HG03354 (cell line): Measurements from ENCODE around the gene NDUFS2.
"Not testable (repeated sequence)": the region's sequence is repeated elsewhere in the genome, so short reads cannot be mapped to it uniquely, and the experiment has no call there.

Experiments
- ATAC-seq: cut with Tn5 transposase; IDR thresholded peaks from one replicate; pipeline ENCODE4 v1.9.1; 2021; ENCODE audit warnings: mild to moderate bottlenecking; ENCODE audit not compliant: unreplicated experiment, poor library complexity, severe bottlenecking

The NDUFS2 gene

GRCh38 chr1:161216945-161217712 lies 15.0 kb downstream of the NDUFS2 start:
- ATAC-seq = peak; percentile 85

- ATAC-seq = no peak
Measured at GRCh38 chr1:161217831-161218230, 15.7 kb downstream of the NDUFS2 start.

- ATAC-seq = no peak
Measured at GRCh38 chr1:161218301-161219077, 16.3 kb downstream of the NDUFS2 start.

- ATAC-seq = no peak
Measured at GRCh38 chr1:161219078-161219892, 17.1 kb downstream of the NDUFS2 start.

- ATAC-seq = no peak
Measured at GRCh38 chr1:161220002-161220401, 17.8 kb downstream of the NDUFS2 start.

GRCh38 chr1:161222175-161223019 lies 20.2 kb downstream of the NDUFS2 start:
- ATAC-seq = no peak

GRCh38 chr1:161223805-161224694 lies 21.9 kb downstream of the NDUFS2 start:
- ATAC-seq = no peak

GRCh38 chr1:161224695-161225087 lies 22.5 kb downstream of the NDUFS2 start:
- ATAC-seq = not testable (repeated sequence)

- no peak for ATAC-seq
Measured at GRCh38 chr1:161225178-161225533, 23.0 kb downstream of the NDUFS2 start.

GRCh38 chr1:161225534-161226319 lies 23.6 kb downstream of the NDUFS2 start, which contains the start of gene TOMM40L:
Gene TOMM40L (plus strand): TSS chr1:161226060. CDS start chr1:161226490, 430 bp downstream.
- ATAC-seq = peak; percentile 98

- ATAC-seq = no peak
Measured at GRCh38 chr1:161226320-161226711, 24.1 kb downstream of the NDUFS2 start.

- ATAC-seq = no peak
Measured at GRCh38 chr1:161226759-161227158, 24.6 kb downstream of the NDUFS2 start.

GRCh38 chr1:161227196-161227871 lies 25.2 kb downstream of the NDUFS2 start:
- peak; percentile 48 for ATAC-seq

- no peak for ATAC-seq
Measured at GRCh38 chr1:161228032-161228431, 25.9 kb downstream of the NDUFS2 start.

- ATAC-seq = no peak
Measured at GRCh38 chr1:161229896-161230295, 27.7 kb downstream of the NDUFS2 start.

- ATAC-seq = no peak
Measured at GRCh38 chr1:161230762-161231161, 28.6 kb downstream of the NDUFS2 start.

GRCh38 chr1:161233102-161233501 lies 30.9 kb downstream of the NDUFS2 start:
- ATAC-seq = no peak
